MM.1S (cell line): ENCODE results near the gene CARNS1.
"Not testable (repeated sequence)": the region's sequence is repeated elsewhere in the genome, so short reads cannot be mapped to it uniquely, and the experiment has no call there.

ENCODE experiments used
- DNase-seq: peaks from one replicate; pipeline ENCODE4 v3.0.0-alpha.2; 2015
- H2AFZ ChIP-seq: fragments of 300-600 bp; sonication (generic); 2 replicates; pipeline ENCODE4 v1.6.0; 2016; ENCODE audit warnings: antibody characterized with exemption, low read length
- H3F3A ChIP-seq: fragments of 300-600 bp; sonication (generic); 2 replicates; pipeline ENCODE4 v1.6.1; 2016; ENCODE audit warnings: mild to moderate bottlenecking, antibody characterized with exemption, low read length, moderate library complexity, mixed read lengths; ENCODE audit not compliant: insufficient read depth
- H3K27ac ChIP-seq: fragments of 300-600 bp; sonication (generic); 2 replicates; pipeline ENCODE4 v1.5.1; 2016; ENCODE audit warnings: mild to moderate bottlenecking, low read length
- H3K27me3 ChIP-seq: fragments of 300-600 bp; sonication (generic); replicated peaks from 2 replicates; pipeline ENCODE4 v1.6.0; 2016; ENCODE audit warnings: low read length; ENCODE audit not compliant: insufficient read depth
- H3K36me3 ChIP-seq: fragments of 300-600 bp; sonication (generic); replicated peaks from 2 replicates; pipeline ENCODE4 v1.6.1; 2016; ENCODE audit warnings: mild to moderate bottlenecking, low read length, mixed read lengths; ENCODE audit not compliant: insufficient read depth
- H3K4me1 ChIP-seq: fragments of 300-600 bp; sonication (generic); 2 replicates; pipeline ENCODE4 v1.6.1; 2016; ENCODE audit warnings: low read length, mixed read lengths
- H3K4me2 ChIP-seq: fragments of 300-600 bp; sonication (generic); 2 replicates; pipeline ENCODE4 v1.6.0; 2016; ENCODE audit warnings: low read depth, low read length
- H3K4me3 ChIP-seq: fragments of 300-600 bp; sonication (generic); 2 replicates; pipeline ENCODE4 v1.5.1; 2016; ENCODE audit warnings: low read length, mixed read lengths
- H3K79me2 ChIP-seq: fragments of 300-600 bp; sonication (generic); 2 replicates; pipeline ENCODE4 v1.6.1; 2016; ENCODE audit warnings: mixed run types, low read length, mixed read lengths
- H3K9ac ChIP-seq: fragments of 300-600 bp; sonication (generic); 2 replicates; pipeline ENCODE4 v1.6.1; 2016; ENCODE audit warnings: low read length, mixed read lengths
- H3K9me2 ChIP-seq: fragments of 300-600 bp; sonication (generic); replicated peaks from 2 replicates; pipeline ENCODE4 v1.6.1; 2016; ENCODE audit warnings: mild to moderate bottlenecking, low read length, mixed read lengths; ENCODE audit not compliant: insufficient read depth
- H3K9me3 ChIP-seq: fragments of 300-600 bp; sonication (generic); replicated peaks from 2 replicates; pipeline ENCODE4 v1.6.1; 2016; ENCODE audit warnings: mild to moderate bottlenecking, low read length, mixed read lengths; ENCODE audit not compliant: insufficient read depth
- H4K20me1 ChIP-seq: fragments of 300-600 bp; sonication (generic); 2 replicates; pipeline ENCODE4 v1.6.1; 2016; ENCODE audit warnings: mild to moderate bottlenecking, low read length, moderate library complexity, mixed read lengths; ENCODE audit not compliant: insufficient read depth
- EZH2 ChIP-seq: fragments of 300-600 bp; sonication (generic); optimal IDR thresholded peaks from 2 replicates; pipeline ENCODE3; 2017; ENCODE audit warnings: low read depth, mild to moderate bottlenecking, antibody characterized with exemption, low read length, mixed read lengths
- EZH2phosphoT487 ChIP-seq: fragments of 300-600 bp; sonication (generic); IDR thresholded peaks from 2 replicates; pipeline ENCODE4 v1.6.1; 2018; ENCODE audit warnings: antibody characterized with exemption, low read length
- TF ChIP-seq, protein P1 (sequence below): fragments of 300-600 bp; sonication (generic); IDR thresholded peaks from 2 replicates; pipeline ENCODE4 v1.5.1; 2016; ENCODE audit warnings: antibody characterized with exemption, low read length, mixed read lengths

The CARNS1 gene

GRCh38 chr11:67463680-67464410, 48.4 kb downstream of the CARNS1 start:
- peaks cover 17% of the 10 kb centered on the region for H3K4me1 ChIP-seq
- peak overlapping the region; percentile 92 for H3K4me2 ChIP-seq
- peaks cover 11% of the 10 kb centered on the region for H3K79me2 ChIP-seq
- no peaks in the 10 kb centered on the region for H3K9me2 ChIP-seq
- peaks cover 9% of the 10 kb centered on the region for H3F3A ChIP-seq
- H4K20me1 ChIP-seq: no peaks in the 10 kb centered on the region
- H3K27me3 ChIP-seq: no peaks in the 10 kb centered on the region
- H3K36me3 ChIP-seq: no peaks in the 10 kb centered on the region
- peak overlapping the region; percentile 65; the same call in 1 of the 2 replicates for H3K9ac ChIP-seq
- TF ChIP-seq EZH2 (no peak), EZH2phosphoT487 (no peak)
- TF ChIP-seq, protein P1, sequence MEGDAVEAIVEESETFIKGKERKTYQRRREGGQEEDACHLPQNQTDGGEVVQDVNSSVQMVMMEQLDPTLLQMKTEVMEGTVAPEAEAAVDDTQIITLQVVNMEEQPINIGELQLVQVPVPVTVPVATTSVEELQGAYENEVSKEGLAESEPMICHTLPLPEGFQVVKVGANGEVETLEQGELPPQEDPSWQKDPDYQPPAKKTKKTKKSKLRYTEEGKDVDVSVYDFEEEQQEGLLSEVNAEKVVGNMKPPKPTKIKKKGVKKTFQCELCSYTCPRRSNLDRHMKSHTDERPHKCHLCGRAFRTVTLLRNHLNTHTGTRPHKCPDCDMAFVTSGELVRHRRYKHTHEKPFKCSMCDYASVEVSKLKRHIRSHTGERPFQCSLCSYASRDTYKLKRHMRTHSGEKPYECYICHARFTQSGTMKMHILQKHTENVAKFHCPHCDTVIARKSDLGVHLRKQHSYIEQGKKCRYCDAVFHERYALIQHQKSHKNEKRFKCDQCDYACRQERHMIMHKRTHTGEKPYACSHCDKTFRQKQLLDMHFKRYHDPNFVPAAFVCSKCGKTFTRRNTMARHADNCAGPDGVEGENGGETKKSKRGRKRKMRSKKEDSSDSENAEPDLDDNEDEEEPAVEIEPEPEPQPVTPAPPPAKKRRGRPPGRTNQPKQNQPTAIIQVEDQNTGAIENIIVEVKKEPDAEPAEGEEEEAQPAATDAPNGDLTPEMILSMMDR: no peak
- DNase-seq: no peak
- H2AFZ ChIP-seq: peak overlapping the region; percentile 91
- H3K4me3 ChIP-seq: peak overlapping the region; percentile 63
- no peak overlapping the region for H3K27ac ChIP-seq
- H3K9me3 ChIP-seq: no peaks in the 10 kb centered on the region

DNA sequence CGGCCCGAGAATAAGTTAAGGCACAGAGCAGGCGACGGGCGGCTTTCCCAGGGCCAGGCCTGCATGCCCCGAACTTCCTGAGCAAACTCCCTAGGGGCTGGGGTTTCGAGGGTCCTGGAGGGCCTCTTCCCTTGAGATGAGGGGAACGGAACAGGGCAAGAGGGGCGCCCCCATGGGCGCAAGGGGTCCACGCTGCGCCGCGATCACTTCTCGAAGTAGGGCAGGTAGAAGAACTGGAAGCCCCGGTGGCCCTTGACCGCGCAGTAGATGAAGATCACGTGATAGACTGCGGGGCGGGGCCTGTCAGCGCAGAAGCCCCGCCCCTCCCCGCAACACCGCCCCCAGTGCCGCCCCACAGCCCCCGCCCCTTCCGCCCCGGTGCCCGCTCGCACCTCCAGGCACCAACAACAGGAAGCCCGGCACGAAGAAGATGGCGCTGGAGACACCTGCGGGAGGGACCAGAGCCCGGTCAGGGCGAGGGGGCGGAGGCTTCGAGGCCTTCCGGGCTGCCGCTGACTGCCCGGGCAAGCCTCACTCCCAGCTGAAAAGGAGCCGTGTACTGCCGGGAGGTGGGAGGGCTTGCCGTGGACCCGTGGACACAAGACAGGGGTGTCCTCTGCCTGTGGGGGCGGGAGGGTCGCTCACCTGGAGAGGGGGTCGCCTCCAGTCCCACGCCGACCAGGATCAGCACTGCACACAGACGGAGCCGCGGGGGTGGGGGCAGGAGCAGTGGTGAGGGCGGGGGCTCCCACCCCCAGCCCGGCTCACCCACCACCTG, 49.1 kb downstream of the CARNS1 start:
- H3F3A ChIP-seq: peaks cover 9% of the 10 kb centered on the region
- peak overlapping the region; percentile 91 for H2AFZ ChIP-seq
- no peaks in the 10 kb centered on the region for H3K27me3 ChIP-seq
- H3K9me3 ChIP-seq: no peaks in the 10 kb centered on the region
- H3K36me3 ChIP-seq: no peaks in the 10 kb centered on the region
- peak overlapping the region; percentile 96 for H3K9ac ChIP-seq
- peak; percentile 93 for DNase-seq
- TF ChIP-seq EZH2 (no peak), EZH2phosphoT487 (no peak)
- TF ChIP-seq, protein P1: no peak
- no peaks in the 10 kb centered on the region for H4K20me1 ChIP-seq
- H3K27ac ChIP-seq: peak overlapping the region; percentile 61
- peaks cover 11% of the 10 kb centered on the region for H3K79me2 ChIP-seq
- H3K4me1 ChIP-seq: peaks cover 12% of the 10 kb centered on the region
- no peaks in the 10 kb centered on the region for H3K9me2 ChIP-seq
- peak overlapping the region; percentile 99 for H3K4me2 ChIP-seq
- H3K4me3 ChIP-seq: peak overlapping the region; percentile 99

- Histone ChIP-seq H3K36me3 (no peaks in the 10 kb centered on the region), H3K79me2 (peaks cover 11% of the 10 kb centered on the region), H3K9me2 (no peaks in the 10 kb centered on the region), H3K4me2 (peak overlapping the region; percentile 99), H3K4me3 (peak overlapping the region; percentile 99), H3K9ac (peak overlapping the region; percentile 96), H3K9me3 (no peaks in the 10 kb centered on the region), H2AFZ (peak overlapping the region; percentile 84), H4K20me1 (no peaks in the 10 kb centered on the region), H3K27me3 (no peaks in the 10 kb centered on the region), H3K4me1 (peaks cover 12% of the 10 kb centered on the region), H3F3A (peaks cover 4% of the 10 kb centered on the region; the same call in 1 of the 2 replicates), H3K27ac (peak overlapping the region; percentile 61; the same call in 1 of the 2 replicates)
- TF ChIP-seq, protein P1: no peak
- TF ChIP-seq EZH2 (no peak), EZH2phosphoT487 (no peak)
- DNase-seq: no peak
These were observed 49.7 kb downstream of the CARNS1 start for GRCh38 chr11:67465189-67465510.

DNA sequence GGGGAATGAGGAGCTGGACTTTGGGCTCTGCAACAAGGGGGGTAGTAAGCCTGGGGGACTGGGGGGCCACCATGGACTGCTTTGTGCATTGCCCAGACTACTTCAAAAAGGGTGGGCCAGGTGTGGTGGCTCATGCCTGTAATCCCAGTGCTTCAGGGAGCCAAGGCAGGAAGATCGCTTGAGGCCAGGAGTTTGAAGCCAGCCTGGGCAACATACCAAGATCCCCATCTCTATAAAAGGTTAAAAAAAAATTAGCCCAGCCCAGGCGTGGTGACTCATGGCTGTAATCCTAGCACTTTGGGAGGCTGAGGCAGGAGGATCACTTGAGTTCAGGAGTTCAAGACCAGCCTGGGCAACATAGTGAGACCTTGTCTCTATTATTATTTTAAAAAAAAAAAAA, 50.1 kb downstream of the CARNS1 start:
- H4K20me1 ChIP-seq, H3K9me2 ChIP-seq, DNase-seq, H3K27me3 ChIP-seq, H2AFZ ChIP-seq, H3K36me3 ChIP-seq, H3K27ac ChIP-seq, H3F3A ChIP-seq, H3K9me3 ChIP-seq: not testable (repeated sequence)
- peak overlapping the region; percentile 99 for H3K4me2 ChIP-seq
- peaks cover 12% of the 10 kb centered on the region for H3K4me1 ChIP-seq
- peaks cover 11% of the 10 kb centered on the region for H3K79me2 ChIP-seq
- H3K4me3 ChIP-seq: peak overlapping the region; percentile 99
- peak overlapping the region; percentile 96; the same call in 1 of the 2 replicates for H3K9ac ChIP-seq
